ENCODE measurements around the gene GALNT15.

GRCh38 chr3:16258177-16258576, 83.7 kb downstream of the GALNT15 start:
- no peak for TF ChIP-seq CTCF (IDR thresholded peaks at IDR 0.05; ENCODE audit: insufficient read depth, low read depth, low read length)
- no peak for TF ChIP-seq EZH2 (IDR thresholded peaks at IDR 0.05; ENCODE audit: insufficient read depth, low read length)

All from astrocyte (in vitro differentiated cells and primary cell).